Measurements from ENCODE around the gene DBET. TPM values are rescaled to one million over a fixed set of nuclear protein-coding genes. Genes with fewer than 3 reads are reported as not detected.

Gene DBET
- total RNA-seq, 1 experiment from 2014 or later, result not detected

Other genes with a start within 250 kb of the DBET start
- gene FRG1, start 123.6 kb upstream of the DBET start, total RNA-seq (2014; rRNA removed; shearing (Covaris generic)), result 48.3 and 49.6 TPM in 2 replicates
- gene FRG2, start 37.2 kb upstream of the DBET start, total RNA-seq (2014; rRNA removed; shearing (Covaris generic)), result 0.66 and 1.0 TPM in 2 replicates
- not detected in 2 replicates for gene DUX4, start 109.3 kb downstream of the DBET start, total RNA-seq (2014; rRNA removed; shearing (Covaris generic))